OCI-LY1 (cell line): ENCODE measurements around the gene ZNF438.

Experiments
- H2AFZ ChIP-seq: fragments of 200-600 bp; sonication (generic), shearing (Covaris generic); 2 replicates; pipeline ENCODE4 v1.6.0; 2014; ENCODE audit warnings: antibody characterized with exemption, mild to moderate bottlenecking, low read length
- H3F3A ChIP-seq: fragments of 200-600 bp; sonication (generic), shearing (Covaris generic); 2 replicates; pipeline ENCODE4 v1.6.0; 2014; ENCODE audit warnings: mild to moderate bottlenecking, antibody characterized with exemption, low read length, moderate library complexity; ENCODE audit not compliant: insufficient read depth
- H3K27ac ChIP-seq: fragments of 200-600 bp; sonication (generic); 2 replicates; pipeline ENCODE4 v1.5.1; 2014; ENCODE audit warnings: low read length, mixed run types, mild to moderate bottlenecking, low read depth; ENCODE audit not compliant: poor library complexity, severe bottlenecking
- H3K27me3 ChIP-seq: fragments of 200-600 bp; sonication (generic); 2 replicates; pipeline ENCODE4 v1.6.0; 2014; ENCODE audit warnings: antibody characterized with exemption, mild to moderate bottlenecking, low read length, moderate library complexity; ENCODE audit not compliant: insufficient read depth
- H3K36me3 ChIP-seq: fragments of 200-600 bp; sonication (generic); 2 replicates; pipeline ENCODE4 v1.6.1; 2014; ENCODE audit warnings: mild to moderate bottlenecking, antibody characterized with exemption, low read length, moderate library complexity, mixed read lengths; ENCODE audit not compliant: insufficient read depth
- H3K4me1 ChIP-seq: fragments of 200-600 bp; sonication (generic); 2 replicates; pipeline ENCODE4 v1.5.1; 2014; ENCODE audit warnings: mild to moderate bottlenecking, low read length, moderate library complexity; ENCODE audit not compliant: insufficient read depth, severe bottlenecking
- H3K4me2 ChIP-seq: fragments of 200-600 bp; sonication (generic), shearing (Covaris generic); 2 replicates; pipeline ENCODE4 v1.6.1; 2014; ENCODE audit warnings: low read length
- H3K4me3 ChIP-seq: fragments of 200-600 bp; sonication (generic); 2 replicates; pipeline ENCODE4 v1.5.1; 2014; ENCODE audit warnings: low read length, low read depth, mild to moderate bottlenecking, mixed read lengths; ENCODE audit not compliant: poor library complexity, severe bottlenecking
- H3K79me2 ChIP-seq: fragments of 200-600 bp; shearing (Covaris generic); 2 replicates; pipeline ENCODE4 v1.6.1; 2016; ENCODE audit warnings: mixed run types, low read length, mixed read lengths; ENCODE audit not compliant: insufficient read depth
- H3K9ac ChIP-seq: fragments of 200-600 bp; sonication (generic), shearing (Covaris generic); 2 replicates; pipeline ENCODE4 v1.6.1; 2014; ENCODE audit warnings: mild to moderate bottlenecking, low read length, mixed read lengths
- H3K9me2 ChIP-seq: fragments of 200-600 bp; sonication (generic), shearing (Covaris generic); 2 replicates; pipeline ENCODE4 v1.6.1; 2014; ENCODE audit warnings: low read depth, mild to moderate bottlenecking, low read length, mixed read lengths
- H3K9me3 ChIP-seq: fragments of 200-600 bp; shearing (Covaris generic); 2 replicates; pipeline ENCODE4 v1.6.1; 2014; ENCODE audit warnings: low read length, mixed read lengths
- H4K20me1 ChIP-seq: fragments of 200-600 bp; sonication (generic), shearing (Covaris generic); 2 replicates; pipeline ENCODE4 v1.6.0; 2016; ENCODE audit warnings: mild to moderate bottlenecking, low read length; ENCODE audit not compliant: insufficient read depth
- CTCF ChIP-seq: fragments of 200-600 bp; sonication (generic), shearing (Covaris generic); IDR thresholded peaks from 2 replicates; pipeline ENCODE4 v1.5.1; 2017; ENCODE audit warnings: mild to moderate bottlenecking, antibody characterized with exemption, low read length, moderate library complexity, mixed read lengths
- EZH2 ChIP-seq: fragments of 200-600 bp; sonication (generic), shearing (Covaris generic); IDR thresholded peaks from 2 replicates; pipeline ENCODE4 v1.8.0; 2017; ENCODE audit warnings: borderline replicate concordance, mixed run types, mild to moderate bottlenecking, antibody characterized with exemption, low read length, moderate library complexity, mixed read lengths

The ZNF438 gene

DNA sequence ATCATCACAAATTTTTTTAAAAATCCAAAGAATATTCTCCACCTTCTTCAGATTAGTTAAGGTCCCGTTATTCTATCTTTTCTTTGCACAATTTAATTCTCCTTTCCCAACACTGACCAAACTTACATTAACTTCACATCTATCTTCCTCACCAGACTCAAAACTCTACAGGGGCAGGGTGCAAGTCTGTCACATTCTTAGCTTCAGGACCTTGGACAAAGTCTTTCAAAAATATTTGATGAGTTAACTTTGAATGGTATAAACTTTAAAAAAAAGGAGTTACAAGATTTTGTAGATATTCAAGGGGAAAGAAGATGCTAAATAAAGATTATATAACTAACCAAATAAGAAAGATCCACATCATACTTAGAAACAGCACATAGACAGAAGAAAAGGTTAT lies 132.7 kb downstream of the ZNF438 start:
- no peak overlapping the region for H3K9ac ChIP-seq
- no peaks in the 10 kb centered on the region for H3K4me1 ChIP-seq
- no peaks in the 10 kb centered on the region for H3K36me3 ChIP-seq
- no peak overlapping the region for H3K4me3 ChIP-seq
- no peaks in the 10 kb centered on the region for H3K79me2 ChIP-seq
- H4K20me1 ChIP-seq, result no peaks in the 10 kb centered on the region
- no peaks in the 10 kb centered on the region for H3K9me3 ChIP-seq
- H3F3A ChIP-seq, result no peaks in the 10 kb centered on the region
- no peaks in the 10 kb centered on the region for H3K9me2 ChIP-seq
- TF ChIP-seq CTCF, result no peak
- no peak for TF ChIP-seq EZH2
- no peak overlapping the region for H3K27ac ChIP-seq
- H3K27me3 ChIP-seq, result no peaks in the 10 kb centered on the region
- no peak overlapping the region for H2AFZ ChIP-seq
- H3K4me2 ChIP-seq, result no peak overlapping the region

DNA sequence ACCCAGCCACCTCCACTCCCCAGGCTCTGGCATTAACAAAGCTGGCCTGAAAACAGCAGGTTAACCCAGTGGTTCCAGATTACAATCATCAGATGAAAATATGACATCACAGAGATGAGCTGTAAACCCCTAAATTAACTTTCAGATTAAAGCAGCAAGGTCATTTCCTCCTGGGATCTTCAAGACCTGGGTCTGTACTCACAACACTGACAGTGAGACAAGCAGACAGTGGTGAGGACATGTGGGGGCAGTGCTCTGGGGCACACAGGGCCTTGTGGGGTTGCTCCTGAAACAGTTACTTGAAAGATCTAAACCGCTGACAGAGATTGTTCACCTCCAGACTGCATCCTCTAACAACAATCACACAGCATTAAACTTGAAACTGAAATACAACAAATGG lies 134.1 kb downstream of the ZNF438 start:
- Histone ChIP-seq H3K9ac (no peak overlapping the region), H3K27me3 (no peaks in the 10 kb centered on the region), H3K4me1 (no peaks in the 10 kb centered on the region)

GRCh38 chr10:30897048-30897447 lies 134.6 kb downstream of the ZNF438 start:
- Histone ChIP-seq H3K4me1 (no peaks in the 10 kb centered on the region), H3K27me3 (no peaks in the 10 kb centered on the region), H3K9me3 (no peaks in the 10 kb centered on the region), H3K79me2 (no peaks in the 10 kb centered on the region), H3K36me3 (no peaks in the 10 kb centered on the region), H4K20me1 (no peaks in the 10 kb centered on the region), H3K4me3 (no peak overlapping the region), H3K4me2 (no peak overlapping the region), H3K27ac (no peak overlapping the region), H2AFZ (no peak overlapping the region), H3K9me2 (no peaks in the 10 kb centered on the region), H3F3A (no peaks in the 10 kb centered on the region), H3K9ac (no peak overlapping the region)
- no peak for TF ChIP-seq EZH2
- TF ChIP-seq CTCF, result no peak

More for the DNA sequence above, 134.1 kb downstream of the ZNF438 start:
- H2AFZ ChIP-seq, result no peak overlapping the region
- H3F3A ChIP-seq, result no peaks in the 10 kb centered on the region
- H3K9me3 ChIP-seq, result no peaks in the 10 kb centered on the region
- H3K4me2 ChIP-seq, result no peak overlapping the region
- no peaks in the 10 kb centered on the region for H3K9me2 ChIP-seq
- no peaks in the 10 kb centered on the region for H3K79me2 ChIP-seq
- no peaks in the 10 kb centered on the region for H4K20me1 ChIP-seq
- TF ChIP-seq EZH2 (no peak), CTCF (no peak)
- no peaks in the 10 kb centered on the region for H3K36me3 ChIP-seq
- no peak overlapping the region for H3K4me3 ChIP-seq
- H3K27ac ChIP-seq, result no peak overlapping the region
